Stimulated activated naive CD8-positive, alpha-beta T cell treated with anti-CD3 and anti-CD28 coated beads, Interleukin-15, Interleukin-2, amounts not matched to agents 100 ng/mL and 50 ng/mL, for 24 hours (primary cell): Measurements from ENCODE around the gene RAI1.

Experiments used
- H3K27ac Mint-ChIP-seq: one replicate; pipeline ENCODE4 v1.8.0; 2021; ENCODE audit warnings: mild to moderate bottlenecking, mixed read lengths
- H3K27me3 Mint-ChIP-seq: one replicate; pipeline ENCODE4 v1.8.0; 2021; ENCODE audit warnings: mixed read lengths
- H3K36me3 Mint-ChIP-seq: one replicate; pipeline ENCODE4 v1.8.0; 2021; ENCODE audit warnings: low read depth, mixed read lengths
- H3K4me1 Mint-ChIP-seq: one replicate; pipeline ENCODE4 v1.8.0; 2021; ENCODE audit warnings: low read depth, mixed read lengths
- H3K4me3 Mint-ChIP-seq: one replicate; pipeline ENCODE4 v1.8.0; 2021; ENCODE audit warnings: mild to moderate bottlenecking, mixed read lengths
- H3K9me3 Mint-ChIP-seq: one replicate; pipeline ENCODE4 v1.8.0; 2021; ENCODE audit warnings: mixed read lengths

RAI1 gene

DNA sequence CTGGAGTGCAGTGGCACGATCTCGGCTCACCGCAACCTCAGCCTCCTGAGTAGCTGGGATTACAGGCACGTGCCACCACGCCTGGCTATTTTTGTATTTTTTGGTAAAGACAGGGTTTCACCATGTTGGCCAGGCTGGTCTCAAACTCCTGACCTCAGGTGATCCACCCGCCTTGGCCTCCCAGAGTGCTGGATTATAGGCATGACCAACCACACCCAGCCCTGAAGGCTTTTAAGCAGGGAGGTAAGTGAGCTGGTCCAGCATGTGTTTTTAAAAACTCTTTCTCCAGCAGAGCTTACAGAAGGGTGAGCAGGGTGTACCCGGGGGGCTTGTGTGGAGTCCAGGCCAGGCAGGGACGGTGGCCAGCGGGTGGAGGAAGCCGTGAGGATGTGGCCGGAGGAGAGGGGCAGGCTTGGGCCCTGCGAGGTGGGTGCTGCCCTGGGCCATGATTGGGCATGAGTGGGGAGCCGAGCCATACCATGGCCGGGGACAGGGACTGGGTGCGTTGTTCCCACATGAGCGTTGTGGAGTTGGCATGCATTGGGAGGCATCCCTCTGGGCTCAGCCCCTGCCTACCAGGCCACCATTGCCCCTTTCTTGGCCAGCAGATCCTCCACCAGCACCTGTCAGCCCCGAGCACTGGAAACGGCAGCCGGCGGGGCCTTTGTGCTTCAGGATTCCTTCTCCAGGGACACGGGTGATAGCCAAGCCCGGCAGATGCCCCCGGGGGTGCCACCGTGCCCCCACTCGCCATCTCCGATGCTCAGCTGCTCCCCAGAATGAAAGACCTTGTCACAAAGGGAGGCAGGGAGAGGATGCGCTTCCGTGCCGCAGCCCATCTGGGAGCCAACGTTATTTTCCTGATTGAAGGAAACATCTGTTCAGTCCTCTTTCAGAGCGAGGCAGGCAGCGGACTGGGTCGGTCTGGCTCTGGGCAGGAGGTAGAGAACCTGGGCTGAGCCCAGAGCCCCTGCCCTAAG is 64.5 kb downstream of the RAI1 start:
- Mint-ChIP-seq H3K36me3 (no peaks in the 10 kb centered on the region), H3K4me3 (no peak overlapping the region), H3K4me1 (peaks cover 33% of the 10 kb centered on the region), H3K27ac (no peak overlapping the region), H3K27me3 (no peaks in the 10 kb centered on the region), H3K9me3 (no peaks in the 10 kb centered on the region)

DNA sequence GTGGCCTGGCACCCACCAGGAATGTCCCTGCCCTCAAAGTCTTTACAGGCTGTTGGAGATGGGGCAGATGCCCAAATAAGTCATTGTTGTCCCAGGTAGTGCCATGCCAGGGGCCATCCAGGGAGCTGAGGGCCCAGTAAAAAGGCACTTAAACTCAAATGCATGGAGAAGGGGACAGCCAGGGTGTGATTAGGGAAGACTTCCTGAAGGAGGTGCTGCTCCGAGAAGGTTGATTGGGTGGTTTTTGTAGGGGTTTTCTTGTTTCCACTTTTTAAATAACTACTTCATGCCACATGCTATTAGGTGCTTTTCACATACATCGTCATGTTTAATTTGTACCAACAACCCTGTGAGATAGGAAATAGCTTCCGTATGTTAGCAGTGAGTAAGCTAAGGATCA is 66.9 kb downstream of the RAI1 start:
- Mint-ChIP-seq H3K27me3 (no peaks in the 10 kb centered on the region), H3K4me1 (peaks cover 49% of the 10 kb centered on the region), H3K27ac (no peak overlapping the region), H3K4me3 (no peak overlapping the region), H3K9me3 (no peaks in the 10 kb centered on the region), H3K36me3 (no peaks in the 10 kb centered on the region)

DNA sequence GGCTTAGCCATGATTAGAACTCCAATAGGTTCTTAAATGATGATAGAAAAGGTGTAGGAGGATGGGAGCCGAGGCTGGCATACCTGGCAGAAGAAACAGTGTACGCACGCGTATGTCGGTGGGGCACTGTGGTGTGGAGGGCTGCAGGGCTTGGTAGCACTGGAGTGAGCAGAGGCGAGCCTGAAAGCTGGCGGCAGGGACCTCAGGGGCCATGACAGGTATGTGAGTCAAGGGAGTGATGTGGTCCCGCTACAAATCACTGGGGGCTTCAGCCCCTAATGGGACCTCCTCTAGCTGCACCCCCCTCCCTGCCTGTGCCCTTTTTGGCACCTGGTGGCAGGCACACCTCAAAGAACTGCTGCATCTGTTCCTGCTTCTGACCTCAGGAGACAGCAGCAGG is 67.3 kb downstream of the RAI1 start:
- Mint-ChIP-seq H3K4me3 (no peak overlapping the region), H3K27me3 (no peaks in the 10 kb centered on the region), H3K36me3 (no peaks in the 10 kb centered on the region), H3K4me1 (peaks cover 53% of the 10 kb centered on the region), H3K27ac (peak overlapping the region; percentile 90), H3K9me3 (no peaks in the 10 kb centered on the region)

DNA sequence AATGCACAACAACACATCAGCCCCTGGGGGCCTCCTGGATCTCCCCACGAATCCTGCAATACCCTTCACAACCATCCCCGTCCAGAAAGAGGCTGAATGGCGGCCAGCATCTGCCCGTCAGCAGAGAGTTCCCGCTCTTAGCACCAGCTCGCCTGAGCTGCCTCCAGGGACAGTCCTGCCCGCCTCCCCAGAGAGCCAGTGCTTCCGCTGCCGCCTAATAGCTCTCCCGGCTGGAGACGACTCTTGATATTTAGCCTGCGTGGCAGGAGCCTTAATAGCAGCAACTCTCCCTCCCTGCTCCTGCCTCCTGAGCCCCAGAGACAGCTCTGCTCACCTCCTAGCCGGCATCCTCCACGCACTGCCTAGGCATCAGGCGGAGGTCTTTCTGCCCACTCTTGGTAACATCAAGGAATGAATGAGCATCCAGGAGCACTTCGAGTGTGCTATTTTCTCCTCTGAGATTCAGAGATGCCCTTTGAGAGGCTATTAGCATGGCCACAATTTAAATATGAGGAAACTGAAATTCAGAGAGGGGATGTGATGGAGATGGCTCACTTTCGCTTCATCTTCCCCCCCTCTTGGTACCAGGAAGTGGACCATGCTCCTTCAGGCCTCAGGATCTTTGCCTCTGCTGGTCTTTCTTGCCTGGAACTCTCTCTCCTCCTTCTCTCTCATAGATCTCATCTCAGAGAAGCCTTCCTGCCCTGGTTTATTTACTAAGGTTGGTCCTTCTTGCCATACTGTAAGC is 67.9 kb downstream of the RAI1 start:
- H3K9me3 Mint-ChIP-seq, result no peaks in the 10 kb centered on the region
- no peaks in the 10 kb centered on the region for H3K27me3 Mint-ChIP-seq
- peaks cover 58% of the 10 kb centered on the region for H3K4me1 Mint-ChIP-seq
- peak overlapping the region; percentile 33 for H3K4me3 Mint-ChIP-seq
- peak overlapping the region; percentile 90 for H3K27ac Mint-ChIP-seq
- no peaks in the 10 kb centered on the region for H3K36me3 Mint-ChIP-seq

DNA sequence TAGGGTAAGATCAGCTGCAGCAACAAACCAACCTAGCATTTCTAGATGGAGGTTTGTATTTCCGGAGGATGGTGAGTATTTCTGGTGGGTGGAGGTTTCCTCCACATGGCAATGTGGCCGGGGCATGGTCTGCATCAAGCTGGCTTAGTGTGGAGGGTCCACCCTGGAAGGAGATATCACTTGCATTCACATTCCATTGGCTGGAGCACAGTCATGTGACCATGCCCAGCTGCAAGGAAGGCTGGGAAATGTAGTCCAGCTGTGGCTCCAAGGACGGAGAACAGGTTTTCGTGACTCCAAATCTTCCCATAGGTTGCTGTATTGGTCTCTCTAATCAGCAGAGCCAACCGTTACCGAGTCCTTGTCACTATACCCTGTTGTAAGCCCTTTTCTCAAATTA is 68.7 kb downstream of the RAI1 start:
- Mint-ChIP-seq H3K36me3 (no peaks in the 10 kb centered on the region), H3K9me3 (no peaks in the 10 kb centered on the region), H3K4me3 (peak overlapping the region; percentile 33), H3K27ac (peak overlapping the region; percentile 90), H3K4me1 (peaks cover 63% of the 10 kb centered on the region), H3K27me3 (no peaks in the 10 kb centered on the region)

DNA sequence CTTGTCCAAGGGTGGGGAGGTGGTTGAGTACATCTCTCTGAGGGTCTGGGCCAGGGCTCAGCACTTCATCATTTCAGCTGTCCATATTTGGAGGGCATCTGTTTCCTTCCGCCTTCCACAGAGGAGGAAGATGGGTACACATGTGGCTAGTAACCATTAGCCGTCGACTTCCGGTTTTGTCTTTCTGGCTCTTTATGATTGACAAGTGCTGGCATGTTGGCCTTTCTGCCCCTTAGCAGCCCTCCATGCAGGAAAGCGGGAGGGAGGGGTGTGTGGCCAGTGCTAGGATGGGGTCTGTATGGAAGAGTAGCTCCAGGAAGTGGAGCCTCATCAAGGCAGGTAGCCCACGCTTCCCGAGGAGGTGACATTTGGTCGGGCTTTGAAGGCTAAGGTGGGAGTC is 69.6 kb downstream of the RAI1 start:
- peak overlapping the region; percentile 76 for H3K4me3 Mint-ChIP-seq
- H3K27me3 Mint-ChIP-seq, result no peaks in the 10 kb centered on the region
- H3K36me3 Mint-ChIP-seq, result no peaks in the 10 kb centered on the region
- H3K27ac Mint-ChIP-seq, result peak overlapping the region; percentile 99
- H3K4me1 Mint-ChIP-seq, result peaks cover 63% of the 10 kb centered on the region
- H3K9me3 Mint-ChIP-seq, result no peaks in the 10 kb centered on the region

DNA sequence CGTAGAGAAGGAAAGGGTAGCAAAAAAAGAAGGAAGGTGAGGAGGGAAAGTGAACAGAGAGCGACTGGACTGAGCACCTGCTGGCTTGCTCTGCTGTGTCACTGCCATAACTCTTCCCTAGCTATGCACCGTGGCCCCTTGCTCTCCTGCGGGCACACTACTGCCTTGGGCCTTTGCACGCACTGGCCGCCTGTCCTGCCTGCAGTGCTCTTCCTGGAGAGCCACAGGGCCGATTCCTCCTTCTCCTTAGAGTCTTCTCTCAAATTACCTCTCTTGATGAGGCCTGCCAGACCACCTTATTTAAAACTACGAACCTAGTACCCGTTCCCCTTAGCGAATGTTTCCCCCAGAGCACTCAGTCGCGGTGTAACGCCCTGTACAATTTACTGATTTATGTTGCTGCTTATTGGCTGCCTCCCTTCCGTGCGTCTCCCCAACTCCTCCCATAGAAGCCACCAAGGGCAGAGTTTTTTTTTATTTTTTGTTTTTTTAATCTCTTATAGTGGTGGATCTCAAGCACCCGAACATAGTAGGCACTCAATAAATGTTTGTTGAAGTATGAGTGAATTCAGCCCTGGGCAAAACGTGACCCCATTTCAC is 70.3 kb downstream of the RAI1 start:
- H3K27me3 Mint-ChIP-seq, result no peaks in the 10 kb centered on the region
- no peaks in the 10 kb centered on the region for H3K36me3 Mint-ChIP-seq
- H3K9me3 Mint-ChIP-seq, result no peaks in the 10 kb centered on the region
- peaks cover 67% of the 10 kb centered on the region for H3K4me1 Mint-ChIP-seq
- H3K4me3 Mint-ChIP-seq, result peak overlapping the region; percentile 76
- peak overlapping the region; percentile 99 for H3K27ac Mint-ChIP-seq

DNA sequence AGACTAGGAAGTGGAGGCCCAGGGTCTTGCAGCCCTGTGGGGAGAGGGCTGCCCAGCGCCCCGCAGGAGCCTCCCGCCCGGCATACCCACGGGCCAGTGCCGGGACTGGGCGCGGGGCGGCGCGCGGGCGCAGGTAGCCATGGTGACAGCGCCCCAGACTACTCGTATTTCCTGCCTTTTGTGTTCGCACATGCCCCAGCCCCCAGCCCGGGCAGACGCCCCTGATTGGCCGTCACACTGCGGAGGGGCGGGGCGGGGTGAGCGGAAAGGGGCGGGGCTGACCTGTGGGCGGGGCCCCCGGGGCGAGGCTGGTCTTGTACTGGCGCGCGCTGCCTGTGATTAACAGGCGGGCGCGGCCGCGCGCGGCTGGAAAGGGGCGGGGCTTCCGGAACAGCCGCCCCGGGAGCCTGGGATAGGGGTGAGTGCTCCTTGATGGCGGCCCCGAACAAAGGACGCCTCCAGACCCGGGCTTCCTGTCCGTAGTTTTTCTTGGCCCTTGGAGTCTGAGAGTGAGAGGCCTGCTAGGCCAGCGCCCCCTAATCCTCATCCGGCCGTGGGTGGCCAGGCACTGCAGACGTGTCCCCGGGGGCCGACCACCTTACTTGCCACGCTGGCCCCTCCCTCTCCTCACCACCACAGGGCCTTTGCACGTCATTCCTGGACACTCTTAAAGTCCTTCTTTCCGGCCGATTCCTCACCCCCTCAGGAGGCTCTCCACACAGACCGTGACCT is 71.0 kb downstream of the RAI1 start:
- H3K27ac Mint-ChIP-seq, result peak overlapping the region; percentile 99
- H3K27me3 Mint-ChIP-seq, result no peaks in the 10 kb centered on the region
- H3K36me3 Mint-ChIP-seq, result no peaks in the 10 kb centered on the region
- peak overlapping the region; percentile 97 for H3K4me3 Mint-ChIP-seq
- no peaks in the 10 kb centered on the region for H3K9me3 Mint-ChIP-seq
- peaks cover 74% of the 10 kb centered on the region for H3K4me1 Mint-ChIP-seq

DNA sequence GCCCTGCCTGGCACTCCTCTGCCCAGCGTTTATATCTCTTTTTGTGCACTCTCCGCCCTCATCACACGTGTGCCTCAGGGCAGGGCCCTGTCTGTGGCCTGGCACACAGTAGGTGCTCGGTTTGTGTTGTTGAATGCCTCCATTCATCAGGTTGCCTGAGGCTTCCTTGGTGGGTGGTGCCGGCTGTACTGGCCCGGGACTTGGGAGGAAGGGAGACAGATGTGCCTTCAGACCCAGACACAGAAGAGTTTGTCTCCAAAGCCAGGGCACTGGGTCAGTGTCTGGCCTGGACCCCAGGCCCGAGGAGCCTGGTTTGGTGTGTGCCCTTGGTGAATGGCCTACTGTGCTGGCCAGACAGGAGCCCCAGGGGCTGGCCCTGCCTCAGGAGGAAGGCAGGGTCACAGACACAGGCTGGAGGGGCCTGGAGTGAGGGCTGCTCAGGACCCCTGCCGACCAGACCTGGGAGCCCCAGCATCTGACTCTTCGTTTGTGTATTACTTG is 71.6 kb downstream of the RAI1 start:
- Mint-ChIP-seq H3K27ac (peak overlapping the region; percentile 97), H3K4me3 (peak overlapping the region; percentile 97), H3K27me3 (no peaks in the 10 kb centered on the region)

DNA sequence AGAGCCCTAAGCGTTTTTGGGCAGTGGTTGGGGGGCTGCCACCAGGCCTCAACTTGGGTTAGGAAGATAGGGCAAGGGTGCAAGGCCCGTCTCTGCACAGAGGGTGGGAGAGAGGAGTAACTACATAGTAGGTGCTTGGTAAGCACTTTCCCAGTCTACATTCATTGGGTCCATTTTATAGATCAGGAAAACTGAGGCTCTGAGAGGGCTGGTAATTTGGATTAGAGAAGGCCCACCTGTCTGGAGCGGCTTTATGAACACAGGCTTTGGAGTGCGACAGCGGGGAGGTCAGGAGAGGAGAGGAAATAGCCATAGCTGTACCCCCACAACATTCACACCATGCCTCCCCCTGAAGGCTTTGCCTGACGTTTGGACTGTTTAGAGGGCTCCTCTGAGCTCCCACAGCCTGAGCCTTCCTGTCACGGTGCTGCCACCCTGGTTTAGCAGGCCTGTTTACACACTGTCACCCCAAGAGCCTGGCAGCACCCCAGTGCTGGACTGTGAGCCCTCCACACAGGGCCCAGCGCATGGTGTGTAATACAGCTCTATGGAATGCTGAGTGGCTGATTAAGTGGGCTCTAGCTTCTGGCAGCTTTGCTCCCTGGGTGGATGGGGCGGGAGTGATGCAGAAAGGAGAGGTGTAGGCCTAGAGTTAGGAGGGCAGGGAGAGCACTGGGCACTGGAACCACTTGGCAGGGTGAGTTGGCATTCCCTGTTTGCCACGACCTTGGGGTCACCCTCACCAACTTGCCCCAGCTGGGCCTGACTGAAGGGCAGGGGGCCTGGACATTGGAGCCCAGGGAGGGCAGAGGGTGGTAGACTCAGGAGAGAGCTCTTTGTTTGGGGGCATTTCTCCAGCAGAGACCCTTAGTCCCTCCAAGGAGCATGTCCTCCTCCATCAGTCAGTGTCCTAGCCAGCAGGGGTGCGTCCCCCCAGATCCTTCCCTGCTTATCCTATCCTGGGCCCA is 73.7 kb downstream of the RAI1 start:
- no peaks in the 10 kb centered on the region for H3K9me3 Mint-ChIP-seq
- H3K27me3 Mint-ChIP-seq, result no peaks in the 10 kb centered on the region
- H3K36me3 Mint-ChIP-seq, result no peaks in the 10 kb centered on the region
- peaks cover 66% of the 10 kb centered on the region for H3K4me1 Mint-ChIP-seq
- H3K27ac Mint-ChIP-seq, result peak overlapping the region; percentile 14
- H3K4me3 Mint-ChIP-seq, result no peak overlapping the region

More for the DNA sequence above, 71.6 kb downstream of the RAI1 start:
- Mint-ChIP-seq H3K9me3 (no peaks in the 10 kb centered on the region), H3K4me1 (peaks cover 78% of the 10 kb centered on the region), H3K36me3 (no peaks in the 10 kb centered on the region)

DNA sequence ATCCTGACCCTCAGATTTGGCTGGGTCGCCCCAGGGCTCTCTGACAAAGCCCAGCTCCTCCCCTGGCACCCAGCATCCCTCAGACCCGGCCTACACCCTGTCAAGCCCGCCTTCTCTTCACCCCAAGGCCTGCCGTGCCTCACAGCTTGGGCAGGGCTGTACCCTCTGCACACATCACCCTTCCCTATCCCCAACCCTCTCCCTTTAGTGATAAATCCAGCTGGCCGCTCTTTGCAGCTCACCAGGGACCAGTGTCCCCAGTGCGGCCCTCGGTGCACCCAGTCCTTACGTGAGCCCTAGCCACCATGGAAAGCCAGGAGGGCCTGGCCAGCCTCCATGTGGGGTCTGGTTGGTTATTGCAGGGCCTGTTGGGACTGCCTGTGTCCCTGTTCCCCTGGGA is 74.5 kb downstream of the RAI1 start:
- H3K4me3 Mint-ChIP-seq, result no peak overlapping the region
- peaks cover 59% of the 10 kb centered on the region for H3K4me1 Mint-ChIP-seq
- no peaks in the 10 kb centered on the region for H3K36me3 Mint-ChIP-seq
- H3K27ac Mint-ChIP-seq, result peak overlapping the region; percentile 14
- no peaks in the 10 kb centered on the region for H3K9me3 Mint-ChIP-seq
- H3K27me3 Mint-ChIP-seq, result no peaks in the 10 kb centered on the region

DNA sequence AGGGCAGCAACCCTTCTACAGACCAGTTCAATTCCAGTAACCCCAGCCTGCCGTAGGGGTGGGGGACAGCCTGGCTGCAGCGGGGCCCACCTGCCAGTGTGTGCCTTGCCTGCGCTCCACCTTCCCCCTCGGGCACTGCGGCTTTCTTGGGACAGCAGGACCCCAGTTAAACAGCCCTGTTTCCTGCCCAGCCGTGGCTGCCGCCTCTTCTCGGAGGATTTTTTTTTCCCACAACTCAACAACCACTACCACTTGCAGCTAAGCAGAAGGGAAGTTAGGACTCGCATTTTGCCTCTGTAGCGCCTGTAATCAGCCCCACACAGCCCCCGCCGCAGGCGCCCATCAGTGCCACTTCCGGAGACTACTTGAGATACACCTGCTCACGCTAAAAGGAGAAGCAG is 76.1 kb downstream of the RAI1 start:
- Mint-ChIP-seq H3K9me3 (no peaks in the 10 kb centered on the region), H3K27me3 (no peaks in the 10 kb centered on the region), H3K4me3 (peak overlapping the region; percentile 63), H3K27ac (peak overlapping the region; percentile 70), H3K4me1 (peaks cover 46% of the 10 kb centered on the region), H3K36me3 (no peaks in the 10 kb centered on the region)

DNA sequence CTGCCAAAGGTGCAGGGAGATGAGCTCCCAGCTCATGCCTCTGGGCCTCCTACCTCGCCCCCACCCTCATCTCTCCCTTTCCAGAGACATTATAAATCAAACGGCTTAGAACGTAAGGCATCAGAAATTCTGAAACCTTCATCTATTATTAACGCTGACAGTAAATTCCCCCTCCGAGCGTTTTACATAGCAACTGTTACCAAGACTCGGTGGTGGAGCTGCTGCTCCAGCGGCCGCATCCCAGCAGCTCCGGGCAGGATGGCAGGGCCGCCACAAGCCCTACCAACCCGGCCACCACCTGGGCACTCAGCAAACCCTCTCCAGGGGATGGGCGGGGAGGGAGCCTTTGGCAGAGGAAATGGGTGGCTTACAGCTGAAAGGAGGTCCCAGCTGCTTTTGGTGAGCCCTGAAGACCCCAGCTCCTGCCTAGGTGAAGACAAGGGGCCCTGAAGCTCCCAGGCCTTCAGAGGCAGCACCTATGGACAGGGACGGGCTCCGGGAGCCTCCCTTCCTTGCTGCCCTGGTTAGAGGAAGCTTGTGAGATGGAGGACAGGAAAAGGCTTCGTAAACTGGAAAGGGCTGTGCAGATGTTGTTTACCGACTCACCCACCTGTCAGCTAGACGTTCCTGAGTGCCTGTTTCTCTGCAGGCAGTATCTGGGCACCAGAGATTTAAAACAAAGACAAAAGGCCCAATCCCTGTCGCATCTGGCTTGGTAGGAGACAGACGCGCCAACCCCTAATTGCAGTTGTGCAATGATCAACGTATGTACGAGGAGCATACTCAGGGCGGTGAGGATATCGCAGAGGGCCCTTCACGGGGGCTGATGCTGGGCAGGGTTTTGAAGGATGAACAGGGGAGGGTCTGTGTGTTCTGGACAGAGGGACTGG is 76.9 kb downstream of the RAI1 start:
- Mint-ChIP-seq H3K36me3 (no peaks in the 10 kb centered on the region), H3K9me3 (no peaks in the 10 kb centered on the region), H3K27ac (peak overlapping the region; percentile 70), H3K4me1 (peaks cover 42% of the 10 kb centered on the region), H3K27me3 (no peaks in the 10 kb centered on the region), H3K4me3 (peak overlapping the region; percentile 63)
